ENCODE results near the gene DHRS3.

DHRS3 gene

DNA sequence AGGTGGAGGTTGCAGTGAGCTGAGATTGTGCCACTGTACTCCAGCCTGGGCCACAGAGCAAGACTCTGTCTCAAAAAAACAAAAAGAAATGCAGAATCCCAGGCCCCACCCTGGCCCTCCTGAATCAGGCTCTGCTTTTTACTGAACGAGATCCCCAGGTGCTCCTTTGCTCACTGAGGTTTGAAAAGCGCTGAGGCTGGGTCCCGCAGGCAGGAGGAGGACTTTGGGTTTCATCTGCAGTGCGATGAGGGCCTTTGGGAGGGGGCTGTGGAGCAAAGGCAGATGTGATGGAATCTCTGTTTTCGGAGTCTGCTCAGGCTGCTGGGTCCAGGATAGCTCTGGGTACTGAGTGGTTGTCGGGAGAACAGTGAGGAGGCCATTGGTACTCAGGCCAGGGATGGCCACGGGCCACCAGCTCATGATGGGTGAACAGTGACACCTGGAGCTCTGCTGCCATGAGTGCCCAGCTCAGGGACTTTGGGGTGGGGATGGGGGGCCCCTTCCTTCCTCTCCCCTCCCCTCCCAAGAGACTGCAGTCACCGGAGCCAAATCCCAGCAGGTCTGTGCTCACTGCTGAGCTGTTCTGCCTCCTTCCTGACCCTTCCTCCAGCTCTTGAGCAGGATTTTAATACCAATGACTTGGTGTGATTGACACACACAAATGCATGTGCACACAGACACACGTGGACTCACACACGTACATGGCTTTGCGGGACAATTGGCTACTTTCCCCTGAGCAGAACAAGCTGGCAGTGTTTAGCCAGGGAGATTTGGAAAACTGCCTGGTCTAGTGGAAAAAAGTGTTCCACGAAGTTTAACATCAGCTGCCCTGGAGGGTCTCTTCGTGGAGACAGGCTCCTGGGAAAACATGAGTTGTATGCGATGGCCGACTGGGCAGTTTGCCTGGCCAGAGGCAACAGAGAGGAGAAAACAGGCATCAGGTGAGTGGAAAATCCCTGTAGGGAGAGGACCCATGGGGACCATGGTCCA is 3.6 kb upstream of the DHRS3 start:
- H3K36me3 ChIP-seq (ENCODE audit: control insufficient read depth in 1 of 2, insufficient read depth in 2 of 2, low read length in 2 of 2), result no peaks in the 10 kb centered on the region
- H3K9me3 ChIP-seq (ENCODE audit: control insufficient read depth in 1 of 2, low read length in 2 of 2), result no peaks in the 10 kb centered on the region
- no peaks in the 10 kb centered on the region for H3K27me3 ChIP-seq (ENCODE audit: low read depth, low read length)
- no peak overlapping the region for H3K27ac ChIP-seq (ENCODE audit: low read length)
- H3K4me3 ChIP-seq (ENCODE audit: low read depth in 1 of 2, low read length in 2 of 2), result no peak overlapping the region
- peaks cover 12 to 48% of the 10 kb centered on the region in 2 donors for H3K4me1 ChIP-seq (ENCODE audit: control insufficient read depth in 1 of 2, insufficient read depth in 2 of 2, low read length in 2 of 2)

DNA sequence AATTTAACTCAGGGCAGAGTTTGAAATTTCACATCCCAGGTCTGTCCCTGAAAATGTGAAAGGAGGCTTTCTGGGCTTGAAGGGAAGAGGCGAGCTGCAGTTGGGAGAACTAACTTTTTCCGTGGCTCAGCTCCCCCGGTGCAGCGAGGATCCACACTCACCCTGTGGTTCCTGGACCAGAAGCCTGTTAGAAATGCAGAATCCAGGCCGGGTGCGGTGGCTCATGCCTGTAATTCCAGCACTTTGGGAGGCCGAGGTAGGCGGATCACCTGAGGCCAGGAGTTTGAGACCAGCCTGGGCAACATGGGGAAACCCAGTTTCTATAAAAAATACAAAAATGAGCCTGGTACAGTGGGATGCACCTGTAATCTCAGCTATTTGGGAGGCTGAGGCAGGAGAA is 2.9 kb upstream of the DHRS3 start:
- H3K9me3 ChIP-seq (ENCODE audit: control insufficient read depth in 1 of 2, low read length in 2 of 2), result no peaks in the 10 kb centered on the region
- H3K4me3 ChIP-seq (ENCODE audit: low read depth in 1 of 2, low read length in 2 of 2), result no peak overlapping the region
- no peaks in the 10 kb centered on the region for H3K36me3 ChIP-seq (ENCODE audit: control insufficient read depth in 1 of 2, insufficient read depth in 2 of 2, low read length in 2 of 2)
- H3K4me1 ChIP-seq (ENCODE audit: control insufficient read depth in 1 of 2, insufficient read depth in 2 of 2, low read length in 2 of 2), result peaks cover 12 to 56% of the 10 kb centered on the region in 2 donors
- no peak overlapping the region for H3K27ac ChIP-seq (ENCODE audit: low read length)
- no peaks in the 10 kb centered on the region for H3K27me3 ChIP-seq (ENCODE audit: low read depth, low read length)

DNA sequence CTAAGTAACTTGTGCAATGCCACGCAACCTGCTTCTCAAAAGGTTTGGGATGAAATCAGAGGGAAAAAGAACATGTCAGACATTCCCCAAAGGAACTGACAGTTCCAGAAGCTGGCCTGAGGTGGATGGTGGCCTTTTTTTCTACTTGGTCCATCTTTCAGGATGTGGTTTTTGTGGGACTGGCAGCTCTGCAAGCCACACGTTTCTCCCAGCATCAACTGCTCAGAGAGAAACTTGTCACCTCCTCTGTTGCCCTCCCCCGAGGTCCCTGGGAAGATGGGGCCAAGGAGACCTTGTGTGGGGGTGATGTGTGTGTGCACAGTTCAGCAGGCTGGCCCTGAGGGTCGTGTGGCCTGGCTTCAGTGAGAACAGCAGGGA is 2.5 kb upstream of the DHRS3 start:
- Histone ChIP-seq H3K9me3 (ENCODE audit: control insufficient read depth in 1 of 2, low read length in 2 of 2) (no peaks in the 10 kb centered on the region), H3K36me3 (ENCODE audit: control insufficient read depth in 1 of 2, insufficient read depth in 2 of 2, low read length in 2 of 2) (no peaks in the 10 kb centered on the region), H3K27ac (ENCODE audit: low read length) (no peak overlapping the region), H3K27me3 (ENCODE audit: low read depth, low read length) (no peaks in the 10 kb centered on the region), H3K4me3 (ENCODE audit: low read depth in 1 of 2, low read length in 2 of 2) (no peak overlapping the region), H3K4me1 (ENCODE audit: control insufficient read depth in 1 of 2, insufficient read depth in 2 of 2, low read length in 2 of 2) (peaks cover 13 to 60% of the 10 kb centered on the region in 2 donors)

- H3K27me3 ChIP-seq (ENCODE audit: low read depth, low read length), result no peaks in the 10 kb centered on the region
- H3K27ac ChIP-seq (ENCODE audit: low read length), result peak overlapping the region; percentile 87
- H3K9me3 ChIP-seq (ENCODE audit: control insufficient read depth in 1 of 2, low read length in 2 of 2), result no peaks in the 10 kb centered on the region
- peak overlapping the region; percentile 81 to 82 for H3K4me3 ChIP-seq (ENCODE audit: low read depth in 1 of 2, low read length in 2 of 2)
- no peaks in the 10 kb centered on the region for H3K36me3 ChIP-seq (ENCODE audit: control insufficient read depth in 1 of 2, insufficient read depth in 2 of 2, low read length in 2 of 2)
- peaks cover 18 to 64% of the 10 kb centered on the region in 2 donors for H3K4me1 ChIP-seq (ENCODE audit: control insufficient read depth in 1 of 2, insufficient read depth in 2 of 2, low read length in 2 of 2)
Measured at GRCh38 chr1:12619792-12620487, 1.9 kb upstream of the DHRS3 start.

GRCh38 chr1:12618965-12619791 is 1.2 kb upstream of the DHRS3 start:
- H3K27me3 ChIP-seq (ENCODE audit: low read depth, low read length), result no peaks in the 10 kb centered on the region
- H3K4me3 ChIP-seq (ENCODE audit: low read depth in 1 of 2, low read length in 2 of 2), result peak overlapping the region; percentile 81 to 82
- H3K27ac ChIP-seq (ENCODE audit: low read length), result peak overlapping the region; percentile 87
- H3K4me1 ChIP-seq (ENCODE audit: control insufficient read depth in 1 of 2, insufficient read depth in 2 of 2, low read length in 2 of 2), result peaks cover 24 to 72% of the 10 kb centered on the region in 2 donors
- no peaks in the 10 kb centered on the region for H3K9me3 ChIP-seq (ENCODE audit: control insufficient read depth in 1 of 2, low read length in 2 of 2)
- H3K36me3 ChIP-seq (ENCODE audit: control insufficient read depth in 1 of 2, insufficient read depth in 2 of 2, low read length in 2 of 2), result no peaks in the 10 kb centered on the region

GRCh38 chr1:12618661-12618964 is 603 bp upstream of the DHRS3 start:
- Histone ChIP-seq H3K4me3 (ENCODE audit: low read depth in 1 of 2, low read length in 2 of 2) (peak overlapping the region; percentile 81 to 82), H3K36me3 (ENCODE audit: control insufficient read depth in 1 of 2, insufficient read depth in 2 of 2, low read length in 2 of 2) (no peaks in the 10 kb centered on the region), H3K9me3 (ENCODE audit: control insufficient read depth in 1 of 2, low read length in 2 of 2) (no peaks in the 10 kb centered on the region), H3K27ac (ENCODE audit: low read length) (peak overlapping the region; percentile 87), H3K27me3 (ENCODE audit: low read depth, low read length) (no peaks in the 10 kb centered on the region), H3K4me1 (ENCODE audit: control insufficient read depth in 1 of 2, insufficient read depth in 2 of 2, low read length in 2 of 2) (peaks cover 24 to 76% of the 10 kb centered on the region in 2 donors)

- peak overlapping the region; percentile 87 for H3K27ac ChIP-seq (ENCODE audit: low read length)
- no peaks in the 10 kb centered on the region for H3K27me3 ChIP-seq (ENCODE audit: low read depth, low read length)
- H3K4me3 ChIP-seq (ENCODE audit: low read depth in 1 of 2, low read length in 2 of 2), result peak overlapping the region; percentile 81 to 82
- H3K36me3 ChIP-seq (ENCODE audit: control insufficient read depth in 1 of 2, insufficient read depth in 2 of 2, low read length in 2 of 2), result peaks cover 0 to under 1% of the 10 kb centered on the region in 2 donors
- H3K9me3 ChIP-seq (ENCODE audit: control insufficient read depth in 1 of 2, low read length in 2 of 2), result no peaks in the 10 kb centered on the region
- H3K4me1 ChIP-seq (ENCODE audit: control insufficient read depth in 1 of 2, insufficient read depth in 2 of 2, low read length in 2 of 2), result peaks cover 24 to 66% of the 10 kb centered on the region in 2 donors
Measured at GRCh38 chr1:12617511-12617900, 504 bp downstream of the DHRS3 start.

DNA sequence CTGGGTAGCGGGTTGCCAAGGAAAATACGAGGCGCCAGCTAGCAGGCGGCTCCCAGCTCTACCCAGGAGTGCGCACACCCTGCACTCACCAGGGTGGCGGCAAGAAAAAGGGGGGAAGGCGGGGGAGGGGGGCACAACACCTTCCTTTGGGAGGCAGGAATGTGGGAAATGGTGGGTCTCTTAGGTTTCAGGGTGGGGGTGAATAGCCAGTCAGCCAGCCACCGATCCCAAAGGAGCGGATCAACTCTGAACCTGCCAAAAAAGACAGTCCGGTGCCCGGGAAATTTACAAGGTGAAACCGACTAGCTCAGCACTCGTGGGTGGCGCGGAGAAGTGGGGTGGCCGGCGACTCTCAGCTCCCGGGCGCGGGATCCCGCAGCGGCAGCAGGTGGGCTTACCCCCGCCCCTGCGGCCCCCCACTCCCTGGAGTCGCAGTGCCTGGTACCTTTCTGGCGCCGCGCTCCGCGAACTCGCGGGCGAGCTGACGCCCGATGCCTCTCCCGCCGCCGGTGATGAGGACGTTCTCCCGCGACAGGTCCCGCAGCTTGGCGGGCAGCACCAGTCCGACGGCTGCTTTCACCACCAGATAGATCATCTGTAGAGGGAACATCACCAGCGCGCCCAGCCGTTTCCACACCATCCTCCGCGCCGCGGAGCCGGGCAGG is 1.2 kb downstream of the DHRS3 start:
- no peaks in the 10 kb centered on the region for H3K9me3 ChIP-seq (ENCODE audit: control insufficient read depth in 1 of 2, low read length in 2 of 2)
- H3K36me3 ChIP-seq (ENCODE audit: control insufficient read depth in 1 of 2, insufficient read depth in 2 of 2, low read length in 2 of 2), result peaks cover 0 to 7% of the 10 kb centered on the region in 2 donors
- H3K27me3 ChIP-seq (ENCODE audit: low read depth, low read length), result no peaks in the 10 kb centered on the region
- H3K27ac ChIP-seq (ENCODE audit: low read length), result peak overlapping the region; percentile 87
- H3K4me1 ChIP-seq (ENCODE audit: control insufficient read depth in 1 of 2, insufficient read depth in 2 of 2, low read length in 2 of 2), result peaks cover 24 to 60% of the 10 kb centered on the region in 2 donors
- peak overlapping the region; percentile 81 to 82 for H3K4me3 ChIP-seq (ENCODE audit: low read depth in 1 of 2, low read length in 2 of 2)

DNA sequence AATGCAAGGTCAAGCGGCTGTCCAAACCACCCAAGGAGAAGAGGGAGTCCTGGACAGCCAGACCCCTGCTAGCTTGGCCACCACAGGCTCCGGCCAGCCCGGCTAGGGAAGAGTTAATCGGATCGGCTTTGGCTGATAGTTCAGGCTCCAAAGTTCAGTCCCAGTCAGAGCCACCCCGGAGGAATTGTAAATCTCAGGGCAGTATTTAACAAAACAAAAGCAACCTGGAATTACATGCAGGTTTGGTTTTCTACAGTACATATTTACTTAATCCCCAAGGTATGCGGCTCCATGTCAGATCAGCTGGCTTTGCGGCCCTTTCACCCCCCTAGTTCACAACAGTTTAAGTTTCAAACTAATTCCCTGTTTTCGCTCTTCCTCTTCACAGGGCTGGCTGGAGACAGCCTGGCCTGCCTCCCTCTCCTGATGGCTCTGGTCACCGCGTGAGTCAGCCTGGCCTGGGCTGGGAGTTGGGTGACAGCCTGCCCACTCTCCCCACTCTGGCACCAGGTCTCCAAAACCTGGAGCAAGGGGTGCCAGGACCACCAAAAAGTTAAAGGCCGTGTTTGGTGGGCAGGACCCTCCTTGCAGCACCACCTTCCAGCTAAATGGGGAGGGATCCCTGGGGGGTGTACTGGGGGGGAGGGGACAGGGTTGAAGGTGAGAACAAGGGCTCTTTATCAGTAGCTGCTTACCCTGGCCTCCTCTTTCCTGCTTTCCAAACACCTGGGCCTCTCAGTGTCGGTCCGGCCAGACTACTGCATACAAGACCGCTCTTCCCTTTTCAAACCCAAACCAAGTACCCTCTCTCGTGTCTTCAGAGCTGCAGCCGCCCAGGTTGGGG is 1.9 kb downstream of the DHRS3 start:
- no peaks in the 10 kb centered on the region for H3K9me3 ChIP-seq (ENCODE audit: control insufficient read depth in 1 of 2, low read length in 2 of 2)
- peaks cover 0 to 12% of the 10 kb centered on the region in 2 donors for H3K36me3 ChIP-seq (ENCODE audit: control insufficient read depth in 1 of 2, insufficient read depth in 2 of 2, low read length in 2 of 2)
- peak overlapping the region; percentile 87 for H3K27ac ChIP-seq (ENCODE audit: low read length)
- no peaks in the 10 kb centered on the region for H3K27me3 ChIP-seq (ENCODE audit: low read depth, low read length)
- H3K4me1 ChIP-seq (ENCODE audit: control insufficient read depth in 1 of 2, insufficient read depth in 2 of 2, low read length in 2 of 2), result peaks cover 24 to 52% of the 10 kb centered on the region in 2 donors
- H3K4me3 ChIP-seq (ENCODE audit: low read depth in 1 of 2, low read length in 2 of 2), result peak overlapping the region; percentile 81 to 82

Measured in muscle layer of duodenum (tissue), 2 donors.